Measurements from ENCODE around the gene RENBP.

DNA sequence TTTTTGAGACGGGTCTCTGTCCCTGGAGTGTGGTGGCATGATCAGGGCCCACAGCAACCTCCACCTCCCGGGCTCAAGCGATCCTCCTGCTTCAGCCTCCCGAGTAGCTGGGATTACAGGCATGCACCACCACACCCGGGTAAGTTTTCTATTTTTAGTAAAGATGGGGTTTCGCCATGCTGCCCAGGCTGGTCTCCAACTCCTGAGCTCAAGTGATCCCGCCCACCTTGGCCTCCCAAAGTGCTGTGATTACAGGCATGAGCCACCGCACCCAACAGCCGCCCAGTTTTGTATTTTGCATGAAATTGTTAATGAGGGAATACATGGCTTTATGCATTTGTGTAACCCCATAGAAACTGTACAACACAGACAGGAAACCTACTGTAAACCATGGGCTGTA, 15.6 kb downstream of the RENBP start:
- TF ChIP-seq POLR2A (IDR thresholded peaks at IDR 0.05) = no peak
- TF ChIP-seq, protein P1, sequence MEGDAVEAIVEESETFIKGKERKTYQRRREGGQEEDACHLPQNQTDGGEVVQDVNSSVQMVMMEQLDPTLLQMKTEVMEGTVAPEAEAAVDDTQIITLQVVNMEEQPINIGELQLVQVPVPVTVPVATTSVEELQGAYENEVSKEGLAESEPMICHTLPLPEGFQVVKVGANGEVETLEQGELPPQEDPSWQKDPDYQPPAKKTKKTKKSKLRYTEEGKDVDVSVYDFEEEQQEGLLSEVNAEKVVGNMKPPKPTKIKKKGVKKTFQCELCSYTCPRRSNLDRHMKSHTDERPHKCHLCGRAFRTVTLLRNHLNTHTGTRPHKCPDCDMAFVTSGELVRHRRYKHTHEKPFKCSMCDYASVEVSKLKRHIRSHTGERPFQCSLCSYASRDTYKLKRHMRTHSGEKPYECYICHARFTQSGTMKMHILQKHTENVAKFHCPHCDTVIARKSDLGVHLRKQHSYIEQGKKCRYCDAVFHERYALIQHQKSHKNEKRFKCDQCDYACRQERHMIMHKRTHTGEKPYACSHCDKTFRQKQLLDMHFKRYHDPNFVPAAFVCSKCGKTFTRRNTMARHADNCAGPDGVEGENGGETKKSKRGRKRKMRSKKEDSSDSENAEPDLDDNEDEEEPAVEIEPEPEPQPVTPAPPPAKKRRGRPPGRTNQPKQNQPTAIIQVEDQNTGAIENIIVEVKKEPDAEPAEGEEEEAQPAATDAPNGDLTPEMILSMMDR (IDR thresholded peaks at IDR 0.05) = no peak

All from body of pancreas (tissue), 4 donors.